HG02610 (cell line): Measurements from ENCODE around the gene CLHC1.

Source experiments
- ATAC-seq: cut with Tn5 transposase; IDR thresholded peaks from one replicate; pipeline ENCODE4 v1.9.1; 2021; ENCODE audit warnings: mild to moderate bottlenecking, moderate library complexity; ENCODE audit not compliant: unreplicated experiment

CLHC1 gene

GRCh38 chr2:55169915-55170314 lies 62.2 kb downstream of the CLHC1 start:
- ATAC-seq = no peak

GRCh38 chr2:55169359-55169758 lies 62.7 kb downstream of the CLHC1 start:
- ATAC-seq = no peak

DNA sequence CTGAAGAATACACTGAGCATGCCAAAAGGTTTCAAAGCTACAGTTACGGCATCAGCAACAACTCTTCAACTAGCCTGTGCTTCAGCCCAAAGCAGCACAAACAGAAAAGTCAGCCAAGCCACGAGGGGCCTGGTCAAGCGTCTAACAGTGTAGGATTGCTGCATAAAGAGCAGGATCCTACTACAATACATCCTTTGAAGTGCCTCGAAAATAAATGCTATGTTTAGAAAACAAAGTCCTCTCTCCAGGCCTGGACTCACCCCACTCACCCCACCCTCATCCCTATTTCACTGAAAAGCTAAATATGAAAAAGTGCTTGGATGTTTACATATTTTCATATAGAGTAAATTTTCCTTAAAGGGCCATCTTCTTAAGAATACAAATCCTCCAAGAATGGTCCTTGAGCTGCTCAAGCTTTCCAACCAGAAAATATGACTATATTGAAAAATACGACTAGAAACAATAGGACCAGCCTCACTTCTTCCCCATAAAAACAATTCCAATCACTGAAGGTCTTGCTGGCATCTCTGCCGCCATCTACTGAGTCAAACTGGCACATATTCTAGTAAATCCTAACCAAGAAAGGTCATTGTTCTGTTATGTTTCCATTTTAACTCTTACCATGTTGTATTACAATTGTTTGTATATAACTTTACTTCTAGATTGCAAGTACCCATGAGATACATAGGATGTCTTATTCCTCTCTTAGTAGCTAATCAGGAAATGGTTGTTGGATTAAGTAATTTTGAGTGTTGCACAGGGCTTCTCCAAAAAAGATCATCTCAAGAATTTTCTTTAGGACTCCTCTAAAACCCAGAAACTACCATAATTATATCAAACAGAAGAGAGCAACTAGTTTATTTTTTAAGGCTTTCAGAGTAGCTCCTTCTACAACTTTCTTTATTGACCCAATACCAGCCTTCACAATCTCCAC lies 63.6 kb downstream of the CLHC1 start:
- peak; percentile 55 for ATAC-seq

DNA sequence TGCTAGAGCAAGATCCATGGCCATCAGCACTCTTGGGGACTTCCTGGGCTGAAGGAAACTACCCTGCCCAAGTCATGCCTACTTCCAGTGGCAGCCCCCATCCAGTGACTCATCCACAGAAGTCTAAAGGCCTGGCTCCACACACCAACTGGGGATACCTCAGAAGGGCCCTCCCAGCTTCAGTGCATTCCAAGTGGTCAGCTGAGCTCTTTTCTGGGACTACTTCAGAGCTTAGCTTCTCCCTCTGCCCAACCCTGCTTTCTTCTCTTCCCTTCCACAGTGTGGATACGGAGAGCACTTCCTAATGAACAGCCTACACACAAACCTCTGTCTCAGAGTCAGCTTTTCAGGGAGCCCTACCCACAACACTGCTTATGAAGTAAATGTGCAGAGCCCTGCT lies 66.5 kb downstream of the CLHC1 start:
- no peak for ATAC-seq

DNA sequence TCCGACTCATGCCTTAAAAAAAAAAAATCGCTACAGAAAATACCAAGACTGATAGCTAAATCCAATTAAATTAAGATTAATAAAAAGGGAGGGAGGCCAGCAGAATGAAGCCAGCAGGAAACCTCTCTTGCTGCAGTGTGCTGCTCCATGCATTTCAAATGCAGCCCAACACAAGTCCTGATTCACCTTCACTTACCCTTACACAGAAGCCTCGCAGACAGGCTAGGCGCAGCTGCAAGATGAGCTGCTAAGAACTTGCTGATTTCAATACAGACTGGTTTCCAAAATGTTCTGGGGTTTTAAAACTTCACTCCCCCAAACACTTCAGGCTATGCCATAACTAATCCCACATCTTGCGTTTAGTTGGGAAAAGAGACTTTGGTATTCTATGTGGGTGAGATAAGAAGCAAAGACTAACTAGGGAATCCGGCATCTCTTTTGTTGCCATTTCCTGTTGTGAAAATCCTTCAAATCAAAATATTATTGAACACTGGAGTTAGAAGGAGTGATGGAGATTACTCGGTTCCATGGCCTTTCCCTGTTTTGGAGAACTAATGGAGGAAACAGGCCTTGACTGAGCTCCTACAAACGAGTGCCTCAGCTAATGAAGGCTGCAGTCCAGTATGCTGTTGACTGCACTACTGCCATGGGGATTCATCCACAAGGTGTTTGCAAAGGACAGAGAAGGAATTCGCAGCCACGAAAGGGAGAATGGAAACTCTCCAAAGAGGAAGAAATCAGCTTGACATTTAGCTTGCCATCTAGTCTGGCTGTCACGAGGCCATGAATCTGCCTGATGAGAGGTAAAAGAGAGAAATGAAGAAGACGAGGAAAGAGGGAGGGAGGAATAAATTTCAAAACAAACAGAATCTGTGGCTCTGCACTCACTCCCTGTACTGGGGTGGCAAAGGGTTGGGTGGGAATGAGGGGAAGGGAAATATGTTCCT lies 67.3 kb downstream of the CLHC1 start:
- ATAC-seq = no peak

- ATAC-seq = no peak
Observed at GRCh38 chr2:55163941-55164390, 68.1 kb downstream of the CLHC1 start.

- no peak for ATAC-seq
Observed at GRCh38 chr2:55163274-55163721, 68.8 kb downstream of the CLHC1 start.

DNA sequence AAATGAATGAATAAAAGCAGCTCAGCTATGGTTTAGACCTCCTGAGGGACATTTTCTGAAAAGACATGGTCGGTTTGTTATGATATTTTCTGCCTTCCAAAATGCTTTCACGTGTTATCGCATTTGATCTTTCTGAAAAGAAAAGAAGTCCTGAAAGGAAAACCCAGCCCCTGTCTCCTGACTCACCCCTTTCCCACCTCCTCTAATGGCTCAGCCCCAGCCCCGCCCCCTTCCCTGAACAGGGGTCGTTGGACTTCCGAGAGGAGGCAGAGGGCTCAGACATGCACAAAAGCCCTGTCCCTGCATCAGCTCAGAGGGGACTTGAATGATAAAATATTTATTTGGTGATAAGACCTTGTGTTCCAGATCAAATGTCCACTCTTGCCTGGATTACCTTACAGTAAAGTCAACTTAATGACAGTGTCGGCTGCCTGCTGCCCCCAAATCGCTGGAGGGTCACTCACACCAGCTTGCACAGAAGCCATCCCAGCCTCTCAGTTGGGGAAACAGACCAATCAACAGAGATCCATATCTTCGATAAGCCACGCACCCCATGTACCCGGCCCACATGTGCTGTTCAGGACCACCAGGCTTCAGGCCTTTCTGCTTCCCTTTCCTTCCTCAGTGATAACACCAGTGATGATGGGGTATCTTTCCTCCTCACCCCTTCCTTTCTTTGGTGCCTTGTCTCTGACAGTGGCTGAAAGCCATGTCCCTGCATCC lies 69.6 kb downstream of the CLHC1 start:
- ATAC-seq = no peak

- ATAC-seq = no peak
Observed at GRCh38 chr2:55161295-55162210, 70.5 kb downstream of the CLHC1 start.

DNA sequence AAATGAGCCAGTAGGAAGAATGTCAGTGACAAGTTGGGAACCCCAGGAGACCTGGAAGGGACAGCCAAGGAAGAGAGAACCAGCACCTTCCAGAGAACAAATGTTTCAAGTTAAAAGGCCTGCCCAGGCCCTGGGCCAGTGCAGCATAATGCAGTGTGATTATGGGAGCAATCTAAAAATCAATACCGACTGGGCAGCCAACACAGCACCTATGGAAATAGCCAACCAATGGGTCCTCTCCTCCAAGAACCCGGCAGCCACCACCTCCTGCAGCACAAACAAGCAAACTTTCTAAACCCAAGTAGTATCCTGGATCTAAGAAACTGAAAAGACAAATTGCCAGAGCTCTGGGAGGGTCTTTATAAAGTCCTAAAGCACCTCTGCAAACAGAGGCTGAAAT lies 71.7 kb downstream of the CLHC1 start:
- no peak for ATAC-seq

GRCh38 chr2:55159752-55160151 lies 72.3 kb downstream of the CLHC1 start:
- ATAC-seq = no peak

DNA sequence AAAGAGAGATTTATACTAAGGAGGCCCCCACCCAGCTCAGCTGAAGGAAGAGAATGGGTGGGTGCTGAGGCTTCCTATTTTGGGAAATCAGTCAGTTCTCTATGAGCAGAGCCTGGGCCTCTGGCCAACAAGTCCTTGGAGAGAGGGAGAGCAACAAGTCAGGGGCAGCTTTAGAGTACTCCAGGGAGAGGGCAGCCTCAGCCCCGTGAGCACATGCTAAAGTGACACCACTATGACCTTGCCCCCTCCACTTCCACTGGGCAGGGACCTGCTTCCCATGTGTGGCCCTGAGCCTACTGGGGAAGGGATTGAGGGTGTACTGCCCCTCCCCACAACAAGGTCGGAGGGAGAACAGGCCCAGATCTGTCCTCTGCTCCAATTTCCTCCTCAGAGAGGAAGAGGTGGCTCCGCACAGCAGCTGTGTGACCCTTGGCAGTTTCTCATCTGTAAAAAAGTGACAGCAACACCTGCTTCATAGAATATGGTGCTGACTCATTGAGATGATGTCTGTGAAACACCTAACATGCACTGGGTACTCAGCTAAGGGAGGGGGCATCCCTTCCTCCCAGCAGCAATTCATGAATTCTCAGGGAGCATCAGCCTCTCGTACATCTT lies 72.9 kb downstream of the CLHC1 start:
- ATAC-seq = peak; percentile 82

GRCh38 chr2:55158111-55158814 lies 73.8 kb downstream of the CLHC1 start:
- ATAC-seq = peak; percentile 16

GRCh38 chr2:55157474-55157884 lies 74.6 kb downstream of the CLHC1 start:
- ATAC-seq = peak; percentile 50

- ATAC-seq = no peak
Observed at GRCh38 chr2:55156984-55157383, 75.1 kb downstream of the CLHC1 start.

DNA sequence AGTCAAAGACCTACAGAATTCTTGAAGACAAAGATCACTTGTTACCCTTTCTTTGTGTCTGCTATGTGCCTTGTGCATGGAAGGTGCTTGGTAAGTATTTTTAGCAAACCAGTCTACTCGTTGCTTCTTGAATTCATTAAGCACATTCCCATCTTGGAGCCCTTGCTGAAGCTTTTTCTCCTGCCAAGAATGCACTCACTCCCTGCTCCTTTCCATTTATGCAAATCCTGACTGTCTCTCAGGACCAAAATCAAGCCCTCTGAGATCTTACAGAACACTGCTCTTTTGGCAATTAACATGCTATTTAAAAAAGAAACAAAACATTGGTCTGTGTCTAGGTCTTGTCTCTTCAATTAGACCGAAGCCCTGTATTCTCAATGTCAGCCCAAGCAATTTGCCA lies 75.8 kb downstream of the CLHC1 start:
- no peak for ATAC-seq

GRCh38 chr2:55155764-55156281 lies 76.3 kb downstream of the CLHC1 start:
- no peak for ATAC-seq

DNA sequence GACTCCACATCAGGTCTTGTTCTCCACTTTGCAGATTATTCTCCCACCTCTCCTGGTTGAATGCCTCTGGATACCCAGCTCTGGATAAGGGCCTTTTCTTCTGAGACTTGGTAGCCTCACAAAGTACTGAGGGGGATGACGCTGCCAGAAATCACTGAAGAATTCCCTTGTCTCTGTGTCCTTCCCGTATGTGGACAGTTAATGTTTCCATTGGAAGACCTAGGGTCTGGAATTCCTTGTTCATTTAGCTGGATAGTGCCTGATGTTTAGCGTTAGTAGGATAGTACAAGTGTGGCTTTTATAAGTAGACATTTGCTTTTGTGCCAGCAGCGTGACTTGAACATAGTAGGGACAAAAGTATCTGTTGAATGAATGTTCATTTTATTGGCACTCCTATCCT lies 76.9 kb downstream of the CLHC1 start:
- ATAC-seq = no peak
